A549 (cell line): Measurements from ENCODE around the gene IPP. TPM values are rescaled to one million over a fixed set of nuclear protein-coding genes. Genes with fewer than 3 reads are reported as not detected.

ENCODE experiments used
- ATAC-seq, 2 experiments: fragments of 200-7000 bp in 1 of 2; fragments of >200 bp in 1 of 2; cut with Nextera tagmentation in 1 of 2; cut with Tn5 transposase in 1 of 2; 3 replicates each; pipeline versions ENCODE4 v1.8.0 to v1.9.1; 2018 to 2020; ENCODE audit warnings: mild to moderate bottlenecking in 1 of 2, moderate library complexity in 1 of 2
- CTCF ChIA-PET: fragments of 300-600 bp; sonication (Branson Sonifier 250); formaldehyde crosslinking; extraction: SDS; loops from one replicate; lab custom pipeline; 2021; ENCODE audit warnings: antibody characterized with exemption, inconsistent platforms; lab: Yijun Ruan, JAX
- POLR2A ChIA-PET: fragments of 350-600 bp; formaldehyde crosslinking; extraction: SDS; loops from one replicate; lab custom pipeline; 2021; ENCODE audit warnings: antibody characterized with exemption, inconsistent platforms; lab: Yijun Ruan, JAX
- DNase-seq, 2 experiments: peaks; one replicate each; pipeline versions ENCODE4 v3.0.0 to v3.0.0-alpha.2; 2011 to 2016; ENCODE audit warnings: low read depth in 1 of 2, low spot score in 1 of 2
- FAIRE-seq: peaks from 2 replicates; lab custom pipeline; 2011; peaks lifted over from hg19 to GRCh38; lab: Jason Lieb, UNC
- H3K27ac ChIP-seq, 2 experiments: fragments of >200 bp; sonication (Bioruptor Twin); formaldehyde crosslinking; 3 replicates each; pipeline ENCODE4 v1.5.1; 2016 to 2017
- H3K4me1 ChIP-seq: fragments of >200 bp; sonication (Bioruptor Twin); formaldehyde crosslinking; 3 replicates; pipeline ENCODE4 v1.6.1; 2016
- H3K4me2 ChIP-seq: fragments of >200 bp; sonication (Bioruptor Twin); formaldehyde crosslinking; 3 replicates; pipeline ENCODE4 v1.6.1; 2016
- H3K4me3 ChIP-seq: fragments of >200 bp; sonication (Bioruptor Twin); formaldehyde crosslinking; 3 replicates; pipeline ENCODE4 v1.5.1; 2016
- H3K9me3 ChIP-seq: fragments of >200 bp; sonication (Bioruptor Twin); formaldehyde crosslinking; 3 replicates; pipeline ENCODE4 v1.6.1; 2016
- BHLHE40 ChIP-seq: IDR thresholded peaks from 2 replicates; pipeline ENCODE4 v1.6.1; 2012; ENCODE audit warnings: low read depth, low read length, inconsistent platforms
- CBX8 ChIP-seq: fragments of 200-600 bp; sonication (generic); IDR thresholded peaks from 2 replicates; pipeline ENCODE4 v1.6.1; 2016
- CEBPB ChIP-seq, 2 experiments: fragments of >200 bp in 1 of 2; sonication (Bioruptor Twin) in 1 of 2; formaldehyde crosslinking in 1 of 2; IDR thresholded peaks; 2 replicates each; pipeline ENCODE4 v1.6.1; 2012 to 2016
- CHD2 ChIP-seq: fragments of 150-350 bp; IDR thresholded peaks from 2 replicates; pipeline ENCODE4 v1.6.1; 2014; ENCODE audit warnings: low read length; ENCODE audit not compliant: partially characterized antibody
- FOSL2 ChIP-seq, 2 experiments: fragments of 450-650 bp in 1 of 2; fragments of >200 bp in 1 of 2; sonication (Bioruptor Twin) in 1 of 2; formaldehyde crosslinking; IDR thresholded peaks; 2 replicates each; pipeline versions ENCODE4 v1.5.0 to v1.6.1; 2016 to 2020; ENCODE audit warnings: mild to moderate bottlenecking in 1 of 2, moderate library complexity in 1 of 2
- HDAC2 ChIP-seq: fragments of 200-600 bp; sonication (generic); IDR thresholded peaks from 2 replicates; pipeline ENCODE4 v1.6.1; 2016
- HES2 ChIP-seq: fragments of >200 bp; sonication (Bioruptor Twin); formaldehyde crosslinking; IDR thresholded peaks from 2 replicates; pipeline ENCODE4 v1.6.1; 2016
- HMGXB4 ChIP-seq: fragments of 250-450 bp; sonication (Bioruptor Pico); IDR thresholded peaks from 2 replicates; pipeline ENCODE4 v1.5.0; 2021; ENCODE audit warnings: mild to moderate bottlenecking, moderate library complexity, borderline replicate concordance
- KDM1A ChIP-seq: fragments of 200-600 bp; sonication (generic); IDR thresholded peaks from 2 replicates; pipeline ENCODE4 v1.6.1; 2016; ENCODE audit warnings: low read depth, mild to moderate bottlenecking
- MAZ ChIP-seq: fragments of 150-350 bp; IDR thresholded peaks from 2 replicates; pipeline ENCODE4 v1.6.1; 2014; ENCODE audit warnings: antibody characterized with exemption, low read depth, low read length, borderline replicate concordance
- MYC ChIP-seq: IDR thresholded peaks from 2 replicates; pipeline ENCODE4 v1.6.1; 2012; ENCODE audit warnings: mild to moderate bottlenecking, inconsistent platforms, low read length, improper control_type of control experiment, borderline replicate concordance
- RCOR1 ChIP-seq: fragments of 150-350 bp; IDR thresholded peaks from 2 replicates; pipeline ENCODE4 v1.6.1; 2014; ENCODE audit warnings: antibody characterized with exemption, low read length, low read depth
- REST ChIP-seq: fragments of 200-600 bp; sonication (generic); IDR thresholded peaks from 2 replicates; pipeline ENCODE4 v1.6.1; 2016; ENCODE audit warnings: antibody characterized with exemption, mild to moderate bottlenecking, moderate library complexity
- ZFP36 ChIP-seq: fragments of 450-650 bp; IDR thresholded peaks from 2 replicates; pipeline ENCODE4 v1.6.1; 2014; ENCODE audit warnings: borderline replicate concordance; ENCODE audit not compliant: partially characterized antibody
- ZSCAN20 ChIP-seq: fragments of 250-450 bp; sonication (Bioruptor Pico); IDR thresholded peaks from 2 replicates; pipeline ENCODE4 v1.8.0; 2022; ENCODE audit warnings: mild to moderate bottlenecking, moderate library complexity
- WGBS: methylation state at CpG from one replicate; pipeline ENCODE4 v1.1.6; 2017; ENCODE audit errors: missing lambda C conversion rate; 5-methylcytosine and 5-hydroxymethylcytosine counted together
- polyA plus RNA-seq, 4 experiments: library from polyadenylated mRNA; depleted of rRNA in 3 of 4; stranded (reverse); fragments of >200 nt; fragmentation: RNase III in 1 of 4; extraction: RNeasy Plus Mini Kit Qiagen cat#74134 plus additional on column Dnase treatment in 1 of 4; gene quantifications; 2 replicates in 3 of 4; 3 replicates in 1 of 4; pipeline ENCODE4 v1.2.3, GENCODE V29; 2011 to 2017
- TF ChIP-seq, protein P1 (sequence below): fragments of >200 bp; sonication (Bioruptor Twin); formaldehyde crosslinking; IDR thresholded peaks from 3 replicates; pipeline ENCODE4 v1.6.1; 2016
- TF ChIP-seq, protein P2 (sequence below): IDR thresholded peaks from 2 replicates; pipeline ENCODE4 v1.6.1; 2012; ENCODE audit warnings: low read depth, borderline replicate concordance

Gene IPP
- polyA plus RNA-seq, 2 of the 4 experiments (the other 2 are of a cell fraction), result 7.6 to 11.9 TPM

DNA sequence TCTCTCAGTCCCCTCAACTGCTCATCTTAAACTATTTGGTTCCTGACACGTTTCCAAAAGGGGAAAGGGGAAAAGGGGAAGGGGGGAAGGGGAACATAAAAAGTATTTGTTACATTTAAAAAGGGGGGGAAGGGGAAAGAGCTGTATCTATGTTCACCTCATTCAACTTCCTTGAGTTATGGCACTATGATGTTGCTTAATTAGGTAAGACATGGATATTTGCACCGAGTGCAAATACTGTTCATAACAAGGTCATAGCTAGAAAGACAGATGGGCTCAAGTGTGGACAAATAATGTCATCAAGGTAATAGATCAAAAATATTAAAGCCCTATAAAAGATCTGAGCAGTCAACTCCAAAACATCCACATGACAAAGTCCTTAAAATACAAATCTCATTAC, 90.1 kb downstream of the IPP start:
- no peaks in the 10 kb centered on the region for H3K9me3 ChIP-seq

DNA sequence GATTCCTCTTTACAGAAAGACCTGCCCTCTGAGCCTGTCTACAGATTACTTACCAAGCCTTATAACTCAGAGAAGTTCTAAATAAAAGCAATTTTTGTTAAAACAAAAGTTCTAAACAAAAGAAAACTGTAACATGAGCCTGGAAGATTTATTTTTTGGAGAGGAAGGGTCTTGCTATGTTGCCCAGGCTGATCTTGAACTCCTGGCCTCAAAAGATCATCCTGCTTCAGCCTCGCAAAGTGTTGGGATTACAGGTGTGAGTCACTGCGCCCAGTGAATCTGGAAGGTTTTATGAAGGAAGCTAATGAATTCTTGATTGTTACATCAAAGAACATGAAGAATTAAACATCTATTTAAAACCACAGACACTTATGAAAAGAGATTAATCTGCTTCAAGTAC, 91.2 kb downstream of the IPP start:
- DNase-seq, result no peak
- TF ChIP-seq MAZ, result no peak
- no peak for TF ChIP-seq ZSCAN20
- TF ChIP-seq, protein P1, sequence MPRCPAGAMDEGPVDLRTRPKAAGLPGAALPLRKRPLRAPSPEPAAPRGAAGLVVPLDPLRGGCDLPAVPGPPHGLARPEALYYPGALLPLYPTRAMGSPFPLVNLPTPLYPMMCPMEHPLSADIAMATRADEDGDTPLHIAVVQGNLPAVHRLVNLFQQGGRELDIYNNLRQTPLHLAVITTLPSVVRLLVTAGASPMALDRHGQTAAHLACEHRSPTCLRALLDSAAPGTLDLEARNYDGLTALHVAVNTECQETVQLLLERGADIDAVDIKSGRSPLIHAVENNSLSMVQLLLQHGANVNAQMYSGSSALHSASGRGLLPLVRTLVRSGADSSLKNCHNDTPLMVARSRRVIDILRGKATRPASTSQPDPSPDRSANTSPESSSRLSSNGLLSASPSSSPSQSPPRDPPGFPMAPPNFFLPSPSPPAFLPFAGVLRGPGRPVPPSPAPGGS, result no peak
- TF ChIP-seq KDM1A, result no peak
- Histone ChIP-seq H3K27ac (no peak overlapping the region), H3K9me3 (no peaks in the 10 kb centered on the region), H3K4me3 (no peak overlapping the region), H3K4me1 (no peaks in the 10 kb centered on the region), H3K4me2 (no peak overlapping the region)
- ATAC-seq, result no peak
- ChIA-PET POLR2A (no interaction called here), CTCF (interaction anchor here (1.5 kb wide), 1 partner anchor 185 kb away, joined by 4 read pairs; no protein-coding TSS in a partner anchor)
- WGBS, result 98% methylated on average over 2 of the region's 2 CpGs
- no peak for FAIRE-seq

More for the DNA sequence above, 90.1 kb downstream of the IPP start:
- POLR2A ChIA-PET, result no interaction called here
- 74% methylated on average over 2 of the region's 2 CpGs for WGBS
- ATAC-seq, result no peak
- TF ChIP-seq BHLHE40 (no peak), CEBPB (IDR thresholded peaks at IDR 0.05) (no peak), HDAC2 (no peak), HMGXB4 (CRISPR knock-in tag) (no peak), REST (no peak), CBX8 (no peak), MYC (no peak)
- TF ChIP-seq, protein P2, sequence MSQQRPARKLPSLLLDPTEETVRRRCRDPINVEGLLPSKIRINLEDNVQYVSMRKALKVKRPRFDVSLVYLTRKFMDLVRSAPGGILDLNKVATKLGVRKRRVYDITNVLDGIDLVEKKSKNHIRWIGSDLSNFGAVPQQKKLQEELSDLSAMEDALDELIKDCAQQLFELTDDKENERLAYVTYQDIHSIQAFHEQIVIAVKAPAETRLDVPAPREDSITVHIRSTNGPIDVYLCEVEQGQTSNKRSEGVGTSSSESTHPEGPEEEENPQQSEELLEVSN, result no peak
- Histone ChIP-seq H3K4me2 (no peak overlapping the region), H3K4me3 (no peak overlapping the region), H3K4me1 (no peaks in the 10 kb centered on the region), H3K27ac (no peak overlapping the region)
- CTCF ChIA-PET, result interaction anchor here (1.1 to 1.5 kb wide), 2 partner anchors 17 to 184 kb away, joined by 3 to 4 read pairs; no protein-coding TSS in a partner anchor
- no peak for FAIRE-seq
- no peak for DNase-seq

GRCh38 chr1:45658171-45658570, 92.3 kb downstream of the IPP start:
- Histone ChIP-seq H3K27ac (no peak overlapping the region), H3K4me1 (no peaks in the 10 kb centered on the region), H3K9me3 (no peaks in the 10 kb centered on the region), H3K4me3 (no peak overlapping the region), H3K4me2 (no peak overlapping the region)
- no peak for FAIRE-seq
- no peak for DNase-seq
- no peak for TF ChIP-seq FOSL2 (IDR thresholded peaks at IDR 0.05)
- no peak for TF ChIP-seq FOSL2 (CRISPR knock-in tag; IDR thresholded peaks at IDR 0.05)
- TF ChIP-seq ZFP36, result no peak
- no peak for TF ChIP-seq CHD2
- TF ChIP-seq RCOR1, result no peak
- no peak for TF ChIP-seq HES2
- TF ChIP-seq REST, result no peak
- no peak for TF ChIP-seq KDM1A
- CTCF ChIA-PET, result interaction anchor here (0.7 kb wide), 1 partner anchor 70 kb away, joined by 3 read pairs; no protein-coding TSS in a partner anchor
- 67% methylated on average over 2 of the region's 2 CpGs for WGBS
- ATAC-seq, result no peak
- POLR2A ChIA-PET, result no interaction called here
